Endodermal cell (in vitro differentiated cells): ENCODE results near the gene IFNA5. TPM values are rescaled to one million over a fixed set of nuclear protein-coding genes. Genes with fewer than 3 reads are reported as not detected.

ENCODE experiments used
- DNase-seq: peaks from one replicate; pipeline ENCODE4 v3.0.0-alpha.2; 2017
- H3K27ac ChIP-seq: 2 replicates; pipeline ENCODE4 v1.5.1; 2013; ENCODE audit warnings: mild to moderate bottlenecking, low read depth, low read length, moderate library complexity
- H3K27me3 ChIP-seq: 2 replicates; pipeline ENCODE4 v1.6.1; 2013; ENCODE audit warnings: mild to moderate bottlenecking, low read length, moderate library complexity; ENCODE audit not compliant: insufficient read depth, control insufficient read depth, poor library complexity, severe bottlenecking
- H3K36me3 ChIP-seq: 2 replicates; pipeline ENCODE4 v1.7.0; 2013; ENCODE audit warnings: mild to moderate bottlenecking, low read length, moderate library complexity; ENCODE audit not compliant: control insufficient read depth, insufficient read depth
- H3K4me1 ChIP-seq: one replicate; pipeline ENCODE4 v1.7.0; 2013; ENCODE audit warnings: low read length; ENCODE audit not compliant: control insufficient read depth, insufficient read depth
- H3K4me3 ChIP-seq: 2 replicates; pipeline ENCODE4 v1.5.1; 2013; ENCODE audit warnings: mild to moderate bottlenecking, low read length, moderate library complexity
- H3K9ac ChIP-seq: 2 replicates; pipeline ENCODE4 v1.6.1; 2013; ENCODE audit warnings: mild to moderate bottlenecking, low read length, moderate library complexity; ENCODE audit not compliant: poor library complexity, severe bottlenecking; ENCODE audit errors: extremely low read depth
- H3K9me3 ChIP-seq: 2 replicates; pipeline ENCODE4 v1.6.1; 2013; ENCODE audit warnings: mild to moderate bottlenecking, low read length, moderate library complexity; ENCODE audit not compliant: control insufficient read depth
- H3K27ac Mint-ChIP-seq: 2 replicates; pipeline ENCODE4 v1.8.0; 2020; ENCODE audit warnings: mixed read lengths
- H3K27me3 Mint-ChIP-seq: 2 replicates; pipeline ENCODE4 v1.8.0; 2021; ENCODE audit warnings: mild to moderate bottlenecking, mixed read lengths; ENCODE audit not compliant: insufficient read depth
- H3K36me3 Mint-ChIP-seq: 2 replicates; pipeline ENCODE4 v1.8.0; 2020; ENCODE audit warnings: low read depth, mixed read lengths
- H3K4me1 Mint-ChIP-seq: 2 replicates; pipeline ENCODE4 v1.8.0; 2020; ENCODE audit warnings: mixed read lengths
- H3K4me3 Mint-ChIP-seq: 2 replicates; pipeline ENCODE4 v1.8.0; 2020; ENCODE audit warnings: mild to moderate bottlenecking, moderate library complexity, mixed read lengths
- H3K9me3 Mint-ChIP-seq: 2 replicates; pipeline ENCODE4 v1.8.0; 2020; ENCODE audit warnings: mild to moderate bottlenecking, mixed read lengths
- WGBS, 2 experiments: methylation state at CpG; one replicate each; pipeline versions ENCODE4 v1.1.5 to v1.1.7; 2013; ENCODE audit warnings: missing lambda C conversion rate in 2 of 2, mixed read lengths in 1 of 2; ENCODE audit not compliant: insufficient coverage in 1 of 2, insufficient read length in 1 of 2; 5-methylcytosine and 5-hydroxymethylcytosine counted together
- long read RNA-seq, 4 experiments: library from polyadenylated mRNA in 2 of 4; library from RNA in 1 of 4; library from capped mRNA in 1 of 4; stranded (forward) in 3 of 4; unstranded in 1 of 4; transcript quantifications; one replicate each; pipeline ENCODE4 v2.0.0, GENCODE V29; 2020 to 2021; ENCODE audit warnings: inconsistent platforms in 1 of 4
- polyA plus RNA-seq, 2 experiments: library from polyadenylated mRNA; stranded (reverse); fragments of 50-300 nt; gene quantifications; one replicate each; pipeline ENCODE4 v1.2.3, GENCODE V29; 2013
- total RNA-seq, 2 donors: library from RNA; stranded (reverse); fragmentation: NEBNext Ultra II Directional in 1 of 2; extraction: Animal tissue kit (Norgen Biotek cat#: 25700) in 1 of 2; gene quantifications; 2 replicates in 1 of 2; 3 replicates in 1 of 2; pipeline ENCODE4 v1.2.1, GENCODE V29; 2021
- TF ChIP-seq, protein P1 (sequence below): fragments of 200-600 bp; sonication (generic); conservative IDR thresholded peaks from 2 replicates; pipeline ENCODE4 v1.5.0; 2021; ENCODE audit warnings: antibody characterized with exemption, mild to moderate bottlenecking

IFNA5 gene
- total RNA-seq = not detected
- polyA plus RNA-seq (2013, experiment 1 of 2) = not detected
- polyA plus RNA-seq (2013, experiment 2 of 2) = not detected
- long read RNA-seq, experiment 1 = 0 reads
- long read RNA-seq, experiment 2 = 0 reads
- long read RNA-seq, experiment 3 = 0 reads
- long read RNA-seq, experiment 4 = 0 reads

DNA sequence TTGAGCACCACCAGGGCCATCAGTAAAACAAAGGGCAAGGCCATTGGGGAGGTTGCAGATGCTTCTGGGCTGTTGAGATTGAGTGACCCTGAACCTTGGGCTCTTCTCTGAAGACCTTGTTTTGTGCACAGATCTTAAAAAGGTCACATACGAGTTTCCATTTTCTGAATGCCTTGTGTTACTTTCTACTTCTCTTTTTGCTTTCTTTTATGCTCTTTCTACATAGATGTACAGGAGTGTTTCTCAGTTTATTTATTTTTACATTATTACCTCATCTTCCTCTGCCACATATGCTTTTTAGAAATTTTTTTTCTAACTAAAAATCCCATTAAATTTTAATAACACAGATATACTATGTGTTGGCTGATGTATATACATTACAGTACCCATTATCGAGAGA, at the start of gene IFNA5:
TSS of gene IFNA5 (minus strand) at position 101 of the 400 bp plus-strand sequence. CDS start at position 44, 57 bp downstream.
- H3K4me3 Mint-ChIP-seq = no peak within 1 kb of the TSS
- no peak for DNase-seq
- H3K9me3 Mint-ChIP-seq = no peaks in the 10 kb centered on the region
- peaks cover 67% of the 10 kb centered on the region for H3K27me3 ChIP-seq
- no peaks in the 10 kb centered on the region for H3K36me3 Mint-ChIP-seq
- TF ChIP-seq, protein P1, sequence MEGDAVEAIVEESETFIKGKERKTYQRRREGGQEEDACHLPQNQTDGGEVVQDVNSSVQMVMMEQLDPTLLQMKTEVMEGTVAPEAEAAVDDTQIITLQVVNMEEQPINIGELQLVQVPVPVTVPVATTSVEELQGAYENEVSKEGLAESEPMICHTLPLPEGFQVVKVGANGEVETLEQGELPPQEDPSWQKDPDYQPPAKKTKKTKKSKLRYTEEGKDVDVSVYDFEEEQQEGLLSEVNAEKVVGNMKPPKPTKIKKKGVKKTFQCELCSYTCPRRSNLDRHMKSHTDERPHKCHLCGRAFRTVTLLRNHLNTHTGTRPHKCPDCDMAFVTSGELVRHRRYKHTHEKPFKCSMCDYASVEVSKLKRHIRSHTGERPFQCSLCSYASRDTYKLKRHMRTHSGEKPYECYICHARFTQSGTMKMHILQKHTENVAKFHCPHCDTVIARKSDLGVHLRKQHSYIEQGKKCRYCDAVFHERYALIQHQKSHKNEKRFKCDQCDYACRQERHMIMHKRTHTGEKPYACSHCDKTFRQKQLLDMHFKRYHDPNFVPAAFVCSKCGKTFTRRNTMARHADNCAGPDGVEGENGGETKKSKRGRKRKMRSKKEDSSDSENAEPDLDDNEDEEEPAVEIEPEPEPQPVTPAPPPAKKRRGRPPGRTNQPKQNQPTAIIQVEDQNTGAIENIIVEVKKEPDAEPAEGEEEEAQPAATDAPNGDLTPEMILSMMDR = no peak
- no peak within 1 kb of the TSS for H3K27ac ChIP-seq
- H3K9me3 ChIP-seq = no peaks in the 10 kb centered on the region
- H3K27me3 Mint-ChIP-seq = peaks cover 65% of the 10 kb centered on the region
- H3K4me3 ChIP-seq = no peak within 1 kb of the TSS
- no peak within 1 kb of the TSS for H3K9ac ChIP-seq
- H3K4me1 Mint-ChIP-seq = no peaks in the 10 kb centered on the region
- H3K36me3 ChIP-seq = no peaks in the 10 kb centered on the region
- WGBS, 2 experiments = 84 to 100% methylated on average over 1 to 2 of the region's 2 CpGs
- no peak within 1 kb of the TSS for H3K27ac Mint-ChIP-seq
- no peaks in the 10 kb centered on the region for H3K4me1 ChIP-seq

DNA sequence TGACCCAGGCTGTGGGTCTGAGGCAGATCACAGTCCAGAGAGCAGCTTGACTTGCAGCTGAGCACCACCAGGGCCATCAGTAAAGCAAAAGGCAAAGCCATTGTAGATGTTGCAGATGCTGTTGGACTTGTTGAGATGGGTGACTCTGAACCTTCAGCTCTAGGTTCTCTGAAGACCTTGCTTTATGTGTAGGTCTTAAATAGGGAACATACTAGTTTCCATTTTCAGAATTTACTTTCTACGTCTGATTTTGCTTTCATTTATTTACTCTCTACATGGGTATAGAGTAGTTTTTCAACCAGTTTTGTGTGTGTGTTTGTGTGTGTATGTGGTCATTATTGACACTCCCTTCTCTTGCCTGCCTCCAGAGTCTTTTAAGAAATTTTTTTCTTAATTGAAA, 45.7 kb upstream of the IFNA5 start, which contains the start of gene IFNA6:
TSS of gene IFNA6 (minus strand) at position 101 of the 400 bp plus-strand sequence. CDS start at position 101, 0 bp downstream.
- Mint-ChIP-seq H3K4me3 (no peak within 1 kb of the TSS), H3K9me3 (peaks cover 6% of the 10 kb centered on the region), H3K27me3 (peaks cover 16% of the 10 kb centered on the region), H3K4me1 (no peaks in the 10 kb centered on the region), H3K27ac (no peak within 1 kb of the TSS), H3K36me3 (no peaks in the 10 kb centered on the region)
- TF ChIP-seq, protein P1 = no peak
- WGBS, 2 experiments = 100% methylated on average over 1 of the region's 1 CpG; no CpG with 5 or more reads in 1 of the 2 experiments
- H3K4me1 ChIP-seq = no peaks in the 10 kb centered on the region
- H3K4me3 ChIP-seq = no peak within 1 kb of the TSS
- no peak within 1 kb of the TSS for H3K27ac ChIP-seq
- no peak for DNase-seq
- H3K9me3 ChIP-seq = no peaks in the 10 kb centered on the region
- no peak within 1 kb of the TSS for H3K9ac ChIP-seq
- H3K36me3 ChIP-seq = no peaks in the 10 kb centered on the region
- H3K27me3 ChIP-seq = peaks cover 11% of the 10 kb centered on the region

DNA sequence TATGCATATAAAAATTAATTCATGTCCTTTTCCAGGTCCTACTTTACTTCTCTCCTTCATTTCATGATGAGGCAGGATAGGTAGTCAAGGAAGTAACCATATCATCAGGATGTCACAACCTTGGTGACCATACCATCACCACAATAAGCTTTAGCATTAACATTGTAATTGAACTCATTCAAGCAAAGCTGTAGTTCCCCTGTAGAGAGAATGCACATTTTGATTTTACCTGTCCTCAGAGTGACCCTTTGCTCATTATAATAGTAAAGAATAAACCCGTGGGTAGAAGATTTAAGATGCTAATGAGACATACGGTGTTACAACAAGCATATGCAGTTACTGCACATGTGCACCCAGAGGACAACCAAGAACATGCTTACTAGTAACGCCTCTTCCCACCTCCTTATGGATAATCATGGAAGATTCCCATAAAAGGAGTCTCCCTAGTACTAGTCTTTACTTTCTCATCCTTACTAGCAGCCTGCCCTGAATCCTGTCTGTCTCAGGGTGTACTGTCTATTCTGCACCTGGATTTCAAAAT, 43.4 kb upstream of the IFNA5 start:
- 72 to 78% methylated on average over 3 of the region's 3 CpGs for WGBS, 2 experiments
- H3K27ac Mint-ChIP-seq = no peak overlapping the region

More for the DNA sequence above, 43.4 kb upstream of the IFNA5 start:
- peaks cover 11% of the 10 kb centered on the region for H3K27me3 ChIP-seq
- no peaks in the 10 kb centered on the region for H3K36me3 ChIP-seq
- H3K9me3 ChIP-seq = peaks cover 7% of the 10 kb centered on the region
- H3K9ac ChIP-seq = no peak overlapping the region
- H3K4me3 ChIP-seq = no peak overlapping the region
- Mint-ChIP-seq H3K9me3 (peaks cover 10% of the 10 kb centered on the region), H3K36me3 (no peaks in the 10 kb centered on the region), H3K27me3 (peaks cover 25% of the 10 kb centered on the region), H3K4me1 (peaks cover 6% of the 10 kb centered on the region), H3K4me3 (no peak overlapping the region)
- H3K27ac ChIP-seq = no peak overlapping the region
- no peaks in the 10 kb centered on the region for H3K4me1 ChIP-seq
- no peak for DNase-seq
- TF ChIP-seq, protein P1 = no peak
